HepG2 (cell line): ENCODE measurements around the gene APBB1IP. TPM values are rescaled to one million over a fixed set of nuclear protein-coding genes. Genes with fewer than 3 reads are reported as not detected.

ENCODE experiments used
- ATAC-seq: fragments of 200-7000 bp; cut with Tn5 transposase; 3 replicates; pipeline ENCODE4 v1.9.1; 2020; ENCODE audit warnings: mild to moderate bottlenecking, moderate library complexity
- BruUV-seq: library from RNA; stranded (reverse); fragments of 400-500 nt; replicated peaks from 2 replicates; lab custom pipeline; 2021; lab: Mats Ljungman, UMichigan
- CTCF ChIA-PET: fragments of 300-600 bp; formaldehyde crosslinking; extraction: SDS; loops from one replicate; lab custom pipeline; 2021; ENCODE audit warnings: low total read pairs, inconsistent platforms, low intra/inter-chr PET ratio; lab: Yijun Ruan, JAX
- POLR2A ChIA-PET: fragments of 350-600 bp; sonication (Branson Sonifier 250); formaldehyde crosslinking; loops from one replicate; lab custom pipeline; 2020; ENCODE audit warnings: antibody characterized with exemption, inconsistent platforms; lab: Yijun Ruan, JAX
- DNase-seq: peaks from one replicate; pipeline ENCODE4 v3.0.0-alpha.2; 2015; ENCODE audit warnings: low spot score
- FAIRE-seq: peaks from 3 replicates; lab custom pipeline; 2011; peaks lifted over from hg19 to GRCh38; lab: Jason Lieb, UNC
- H2AFZ ChIP-seq: one replicate; pipeline ENCODE4 v1.6.1; 2011; ENCODE audit warnings: low read length, inconsistent platforms
- H3K27ac ChIP-seq: fragments of 300-600 bp; 3 replicates; pipeline ENCODE4 v1.8.0; 2011; ENCODE audit warnings: mixed run types, mild to moderate bottlenecking, mixed read lengths, low read length, inconsistent platforms; ENCODE audit not compliant: insufficient read depth; ENCODE audit errors: extremely low read length
- H3K27me3 ChIP-seq, 2 experiments: fragments of 200-600 bp in 1 of 2; 2 replicates in 1 of 2; 3 replicates in 1 of 2; pipeline versions ENCODE4 v1.6.0 to v1.8.0; 2011; ENCODE audit warnings: low read length in 2 of 2, mild to moderate bottlenecking in 2 of 2, moderate library complexity in 2 of 2, inconsistent platforms in 1 of 2; ENCODE audit not compliant: insufficient read depth in 2 of 2, control insufficient read depth in 1 of 2
- H3K36me3 ChIP-seq, 2 experiments: fragments of 200-600 bp in 1 of 2; replicated peaks in 1 of 2; 2 replicates in 1 of 2; 3 replicates in 1 of 2; pipeline versions ENCODE4 v1.5.1 to v1.8.0; 2011; ENCODE audit warnings: low read length in 2 of 2, inconsistent platforms in 1 of 2; ENCODE audit not compliant: insufficient read depth in 2 of 2, control insufficient read depth in 1 of 2
- H3K4me1 ChIP-seq: 2 replicates; pipeline ENCODE4 v1.5.1; 2012; ENCODE audit warnings: low read length, inconsistent platforms; ENCODE audit not compliant: insufficient read depth
- H3K4me2 ChIP-seq: 2 replicates; pipeline ENCODE4 v1.6.0; 2011; ENCODE audit warnings: low read depth, low read length, inconsistent platforms
- H3K4me3 ChIP-seq, 3 experiments: fragments of 200-600 bp in 1 of 3; sonication (generic), shearing (Covaris generic) in 1 of 3; replicated peaks in 1 of 3; 2 replicates each; pipeline ENCODE4 v1.5.1; 2011 to 2016; ENCODE audit warnings: low read length in 3 of 3, inconsistent platforms in 2 of 3, low read depth in 2 of 3, mild to moderate bottlenecking in 2 of 3, control low read depth in 1 of 3, mixed read lengths in 1 of 3; ENCODE audit not compliant: insufficient read depth in 1 of 3
- H3K79me2 ChIP-seq: one replicate; pipeline ENCODE4 v1.6.1; 2011; ENCODE audit warnings: low read length, inconsistent platforms; ENCODE audit not compliant: insufficient read depth
- H3K9ac ChIP-seq: 2 replicates; pipeline ENCODE4 v1.6.0; 2011; ENCODE audit warnings: mild to moderate bottlenecking, low read depth, low read length, inconsistent platforms; ENCODE audit not compliant: insufficient read depth
- H3K9me3 ChIP-seq: 2 replicates; pipeline ENCODE4 v1.5.1; 2012; ENCODE audit warnings: mild to moderate bottlenecking, low read length
- H4K20me1 ChIP-seq: 2 replicates; pipeline ENCODE4 v1.6.0; 2011; ENCODE audit warnings: inconsistent platforms, mild to moderate bottlenecking, low read length, moderate library complexity; ENCODE audit not compliant: insufficient read depth
- ARNT2 ChIP-seq: sonication (generic); formaldehyde crosslinking; IDR thresholded peaks from 2 replicates; pipeline ENCODE4 v1.8.0; 2022; ENCODE audit warnings: mild to moderate bottlenecking, low read depth, missing genetic modification reagents, moderate library complexity
- ATF6 ChIP-seq: sonication (generic); formaldehyde crosslinking; conservative IDR thresholded peaks from 2 replicates; pipeline ENCODE4 v1.4.0; 2020; ENCODE audit warnings: missing genetic modification reagents
- CENPX ChIP-seq: sonication (generic); formaldehyde crosslinking; IDR thresholded peaks from 2 replicates; pipeline ENCODE4 v1.9.0; 2021; ENCODE audit warnings: mild to moderate bottlenecking, missing genetic modification reagents, moderate library complexity
- CHD4 ChIP-seq: fragments of 200-600 bp; sonication (generic); IDR thresholded peaks from 2 replicates; pipeline ENCODE4 v1.7.0; 2017; ENCODE audit warnings: mild to moderate bottlenecking, low read length, borderline replicate concordance
- FOXO1 ChIP-seq: sonication (generic); formaldehyde crosslinking; IDR thresholded peaks from 2 replicates; pipeline ENCODE4 v1.4.0; 2020; ENCODE audit warnings: missing genetic modification reagents
- NR2F1 ChIP-seq, 2 experiments: fragments of 450-650 bp in 1 of 2; formaldehyde crosslinking in 1 of 2; IDR thresholded peaks; 2 replicates each; pipeline versions ENCODE4 v1.5.0 to v1.6.1; 2016 to 2020; ENCODE audit warnings: mild to moderate bottlenecking in 1 of 2, missing compliant biosample characterization in 1 of 2, missing genetic modification reagents in 1 of 2, moderate library complexity in 1 of 2
- NR2F2 ChIP-seq: IDR thresholded peaks from 2 replicates; pipeline ENCODE4 v1.6.1; 2012; ENCODE audit warnings: low read depth, inconsistent platforms, borderline replicate concordance
- TFDP2 ChIP-seq: sonication (generic); formaldehyde crosslinking; IDR thresholded peaks from 2 replicates; pipeline ENCODE4 v1.4.0; 2020; ENCODE audit warnings: missing genetic modification reagents
- TGIF2 ChIP-seq: IDR thresholded peaks from 2 replicates; pipeline ENCODE4 v1.6.1; 2016; ENCODE audit warnings: control low read depth, missing compliant biosample characterization
- ZBTB2 ChIP-seq: sonication (generic); formaldehyde crosslinking; IDR thresholded peaks from 2 replicates; pipeline ENCODE4 v1.8.0; 2022; ENCODE audit warnings: low read depth, missing genetic modification reagents
- ZFP1 ChIP-seq: IDR thresholded peaks from 2 replicates; pipeline ENCODE4 v1.6.1; 2016
- ZFP36L1 ChIP-seq: sonication (generic); formaldehyde crosslinking; IDR thresholded peaks from 2 replicates; pipeline ENCODE4 v1.8.0; 2022; ENCODE audit warnings: mild to moderate bottlenecking, missing genetic modification reagents, moderate library complexity
- ZFP36L2 ChIP-seq: sonication (generic); formaldehyde crosslinking; IDR thresholded peaks from 2 replicates; pipeline ENCODE4 v1.4.0; 2020; ENCODE audit warnings: missing genetic modification reagents
- ZNF441 ChIP-seq: sonication (generic); formaldehyde crosslinking; IDR thresholded peaks from 2 replicates; pipeline ENCODE4 v1.7.0; 2021; ENCODE audit warnings: missing genetic modification reagents, borderline replicate concordance
- ZNF501 ChIP-seq: sonication (generic); formaldehyde crosslinking; IDR thresholded peaks from 2 replicates; pipeline ENCODE4 v1.5.1; 2020; ENCODE audit warnings: mild to moderate bottlenecking, moderate library complexity, missing genetic modification reagents
- ZNF598 ChIP-seq: sonication (generic); formaldehyde crosslinking; IDR thresholded peaks from 2 replicates; pipeline ENCODE4 v1.5.1; 2020; ENCODE audit warnings: mild to moderate bottlenecking, missing genetic modification reagents, borderline replicate concordance
- ZNF720 ChIP-seq: sonication (generic); formaldehyde crosslinking; IDR thresholded peaks from 2 replicates; pipeline ENCODE4 v1.4.0; 2020; ENCODE audit warnings: missing genetic modification reagents
- ZNF776 ChIP-seq: sonication (generic); formaldehyde crosslinking; IDR thresholded peaks from 2 replicates; pipeline ENCODE4 v1.4.0; 2020; ENCODE audit warnings: mild to moderate bottlenecking, missing genetic modification reagents
- ZNF777 ChIP-seq: sonication (generic); formaldehyde crosslinking; IDR thresholded peaks from 2 replicates; pipeline ENCODE4 v1.4.0; 2020; ENCODE audit warnings: missing genetic modification reagents
- ZSCAN12 ChIP-seq: sonication (generic); formaldehyde crosslinking; IDR thresholded peaks from 2 replicates; pipeline ENCODE4 v1.9.0; 2021; ENCODE audit warnings: mild to moderate bottlenecking, missing genetic modification reagents
- WGBS: methylation state at CpG from one replicate; pipeline ENCODE4 v1.1.6; 2017; ENCODE audit warnings: low lambda C conversion rate; 5-methylcytosine and 5-hydroxymethylcytosine counted together
- in situ Hi-C: cut with HindIII; loops from 2 replicates; pipeline ENCODE4 v1.10.0; 2017; ENCODE audit warnings: low pct_unique_long_range_greater_than_20kb; ENCODE audit not compliant: extremely low pct_ligation_motif_present
- intact Hi-C: fragments of 100-400 bp; cut with micrococcal nuclease; formaldehyde crosslinking; loops from one replicate; pipeline ENCODE4 v1.10.0; 2022; ENCODE audit not compliant: unreplicated experiment
- polyA plus RNA-seq, 8 experiments: library from polyadenylated mRNA; depleted of rRNA in 3 of 8; stranded (reverse) in 7 of 8; unstranded in 1 of 8; fragments of >200 nt; fragmentation: Illumina TruSeq in 4 of 8; extraction: Trizol in 4 of 8; gene quantifications; 2 replicates each; pipeline versions ENCODE4 v1.2.1 to v1.2.3, GENCODE V29; 2011 to 2016; ENCODE audit warnings: low read depth in 4 of 8, missing spikeins in 1 of 8, mixed read lengths in 1 of 8; ENCODE audit not compliant: insufficient read depth in 1 of 8
- total RNA-seq, 5 experiments: library from RNA; depleted of rRNA; stranded (reverse); fragments of >200 nt; fragmentation: Illumina TruSeq; extraction: Trizol; gene quantifications; 2 replicates each; pipeline ENCODE4 v1.2.3, GENCODE V29; 2016; ENCODE audit warnings: low read depth in 1 of 5

APBB1IP gene
- total and polyA plus RNA-seq, 2 of the 13 experiments (the other 11 are each of a cell fraction or from before 2014, with no cell fraction given), result 0.08 TPM; not detected in 1

GRCh38 chr10:26448292-26448691, 10.2 kb downstream of the APBB1IP start (continued):
- no peak for TF ChIP-seq ATF6
- no peak for TF ChIP-seq FOXO1 (CRISPR knock-in tag)
- TF ChIP-seq ZFP1 (CRISPR knock-in tag), result no peak
- TF ChIP-seq, all 625 proteins: peak for 0

GRCh38 chr10:26448706-26449435, 10.7 kb downstream of the APBB1IP start:
- 0 out of 5 replicates have a peak, but pooled peaks cover 0 to 4% of the 10 kb centered on the region in 2 experiments for H3K27me3 ChIP-seq
- no peak overlapping the region for H3K4me2 ChIP-seq
- CTCF ChIA-PET, result no interaction called here
- FAIRE-seq (no peak), ATAC-seq (no peak), DNase-seq (no peak)
- no peak overlapping the region for H3K4me3 ChIP-seq
- no peaks in the 10 kb centered on the region for H3K9me3 ChIP-seq
- H3K36me3 ChIP-seq, result no peaks in the 10 kb centered on the region
- H3K4me1 ChIP-seq, result no peaks in the 10 kb centered on the region
- H4K20me1 ChIP-seq, result no peaks in the 10 kb centered on the region
- TF ChIP-seq ZNF598 (CRISPR knock-in tag) (no peak), ZSCAN12 (CRISPR knock-in tag) (no peak), TFDP2 (CRISPR knock-in tag) (no peak), ZFP36L1 (CRISPR knock-in tag) (no peak), ZNF441 (CRISPR knock-in tag) (no peak), TGIF2 (CRISPR knock-in tag) (no peak), ZNF720 (CRISPR knock-in tag) (no peak), ZNF777 (no peak), CHD4 (no peak), ZNF776 (CRISPR knock-in tag) (no peak), ZNF501 (no peak), NR2F1 (CRISPR knock-in tag; IDR thresholded peaks at IDR 0.05) (no peak), CENPX (no peak), ZBTB2 (CRISPR knock-in tag) (no peak), ARNT2 (CRISPR knock-in tag) (no peak), ZFP36L2 (CRISPR knock-in tag) (no peak), NR2F2 (no peak)
- H3K27ac ChIP-seq, result no peak overlapping the region
- H3K79me2 ChIP-seq, result no peaks in the 10 kb centered on the region
- no peak overlapping the region for H2AFZ ChIP-seq
- H3K9ac ChIP-seq, result no peak overlapping the region
- 20% methylated on average over 8 of the region's 8 CpGs for WGBS
- no TSS peak for BruUV-seq
- POLR2A ChIA-PET, result no interaction called here
- in situ Hi-C loops, result no loop called here
- intact Hi-C loops, result no loop called here
